Kidney (tissue), 14 donors: ENCODE data around the gene ADAMTS13. TPM values are rescaled to one million over a fixed set of nuclear protein-coding genes. Genes with fewer than 3 reads are reported as not detected.
A peak's percentile ranks its signal among the peaks of the same experiment; 100 is the strongest.

Experiments used
- DNase-seq, 5 donors: peaks; one replicate each; pipeline ENCODE4 v3.0.0-alpha.2; 2013 to 2020
- FAIRE-seq: peaks from 2 replicates; lab custom pipeline; 2012; peaks lifted over from hg19 to GRCh38; lab: Jason Lieb, UNC
- H3K27ac ChIP-seq, 2 donors: one replicate each; pipeline ENCODE4 v1.7.0; 2013; ENCODE audit warnings: low read depth in 2 of 2, low read length in 2 of 2, inconsistent platforms in 1 of 2
- H3K27me3 ChIP-seq: one replicate; pipeline ENCODE4 v1.7.1; 2013; ENCODE audit warnings: low read length, inconsistent platforms; ENCODE audit not compliant: control insufficient read depth, insufficient read depth
- H3K36me3 ChIP-seq, 3 donors: one replicate each; pipeline versions ENCODE4 v1.7.0 to v1.7.1; 2013; ENCODE audit warnings: low read length in 3 of 3, control low read depth in 1 of 3, inconsistent platforms in 1 of 3; ENCODE audit not compliant: insufficient read depth in 3 of 3, control insufficient read depth in 2 of 3
- H3K4me1 ChIP-seq, 3 donors: one replicate each; pipeline versions ENCODE4 v1.7.0 to v1.7.1; 2013; ENCODE audit warnings: low read length in 3 of 3, inconsistent platforms in 1 of 3, low read depth in 1 of 3; ENCODE audit not compliant: control insufficient read depth in 2 of 3, insufficient read depth in 2 of 3
- H3K4me3 ChIP-seq, 3 donors: one replicate each; pipeline versions ENCODE4 v1.7.0 to v1.8.1; 2013; ENCODE audit warnings: low read length in 3 of 3, control low read depth in 1 of 3, inconsistent platforms in 1 of 3
- H3K9ac ChIP-seq, 3 donors: one replicate each; pipeline versions ENCODE4 v1.7.0 to v1.7.1; 2013; ENCODE audit warnings: low read length in 3 of 3, control low read depth in 1 of 3, inconsistent platforms in 1 of 3
- H3K9me3 ChIP-seq, 3 donors: one replicate each; pipeline versions ENCODE4 v1.7.0 to v1.7.1; 2013; ENCODE audit warnings: low read length in 3 of 3, control low read depth in 1 of 3, inconsistent platforms in 1 of 3; ENCODE audit not compliant: control insufficient read depth in 2 of 3, insufficient read depth in 1 of 3
- CTCF ChIP-seq: IDR thresholded peaks from 3 replicates; pipeline ENCODE4 v1.5.1; 2012; ENCODE audit warnings: mild to moderate bottlenecking, moderate library complexity, borderline replicate concordance; ENCODE audit not compliant: insufficient read depth; ENCODE audit errors: extremely low read depth
- intact Hi-C: fragments of 100-400 bp; cut with DNase I; formaldehyde crosslinking; loops from one replicate; pipeline ENCODE4 v1.11.1; 2022
- polyA plus RNA-seq: library from polyadenylated mRNA; stranded (reverse); fragments of 350-450 nt; fragmentation: Illumina TruSeq; extraction: RNeasy Lipid Tissue Mini Kit (QIAGEN cat#74804); gene quantifications from one replicate; pipeline ENCODE4 v1.2.3, GENCODE V29; 2014; ENCODE audit warnings: low read depth, low replicate concordance; ENCODE audit not compliant: insufficient read depth
- total RNA-seq: library from RNA; stranded (reverse); fragmentation: NEBNext Ultra II Directional; extraction: Animal tissue kit (Norgen Biotek cat#: 25700); gene quantifications from one replicate; pipeline ENCODE4 v1.2.1, GENCODE V29; 2021
- donor health status: control.
- donor health status: control.
- donor health status: control.
- donor health status: control.
- donor health status: control.
- donor health status: DM: yes; HTN: yes; CAD: no.
- donor health status: Normal renal cell carcinoma (clear cell type).

The ADAMTS13 gene
- total and polyA plus RNA-seq, 2 donors from 2014 or later, result 3.1 to 3.6 TPM

GRCh38 chr9:133394687-133395271 lies 27.4 kb upstream of the ADAMTS13 start:
- intact Hi-C loops, result no loop called here
- Histone ChIP-seq H3K9ac (no peak overlapping the region), H3K4me1 (no peaks in the 10 kb centered on the region), H3K27ac (no peak overlapping the region), H3K4me3 (no peak overlapping the region), H3K36me3 (no peaks in the 10 kb centered on the region), H3K27me3 (no peaks in the 10 kb centered on the region), H3K9me3 (no peaks in the 10 kb centered on the region)
- FAIRE-seq (no peak), DNase-seq (no peak)
- TF ChIP-seq CTCF, result no peak

- Histone ChIP-seq H3K4me1 (no peaks in the 10 kb centered on the region), H3K27me3 (no peaks in the 10 kb centered on the region), H3K27ac (no peak overlapping the region), H3K9me3 (no peaks in the 10 kb centered on the region), H3K36me3 (no peaks in the 10 kb centered on the region), H3K4me3 (no peak overlapping the region), H3K9ac (no peak overlapping the region)
- DNase-seq (peak in 1 of 5 donors; percentile 35), FAIRE-seq (no peak)
- intact Hi-C loops, result no loop called here
- TF ChIP-seq CTCF, result no peak
These were observed 25.2 kb upstream of the ADAMTS13 start for GRCh38 chr9:133396952-133397351.

GRCh38 chr9:133397370-133397769 lies 24.8 kb upstream of the ADAMTS13 start:
- TF ChIP-seq CTCF, result no peak
- Histone ChIP-seq H3K4me1 (no peaks in the 10 kb centered on the region), H3K4me3 (no peak overlapping the region), H3K27ac (no peak overlapping the region), H3K9me3 (no peaks in the 10 kb centered on the region), H3K9ac (no peak overlapping the region), H3K36me3 (no peaks in the 10 kb centered on the region), H3K27me3 (no peaks in the 10 kb centered on the region)
- DNase-seq (no peak), FAIRE-seq (no peak)
- intact Hi-C loops, result no loop called here

- TF ChIP-seq CTCF, result no peak
- H3K9ac ChIP-seq, result no peak overlapping the region
- no peaks in the 10 kb centered on the region for H3K36me3 ChIP-seq
- intact Hi-C loops, result no loop called here
- no peaks in the 10 kb centered on the region for H3K4me1 ChIP-seq
- H3K4me3 ChIP-seq, result no peak overlapping the region
- H3K27me3 ChIP-seq, result no peaks in the 10 kb centered on the region
- H3K27ac ChIP-seq, result no peak overlapping the region
- H3K9me3 ChIP-seq, result no peaks in the 10 kb centered on the region
- FAIRE-seq (no peak), DNase-seq (no peak)
These were observed 24.3 kb upstream of the ADAMTS13 start for GRCh38 chr9:133397895-133398294.
